C4-2B (cell line): ENCODE measurements around the gene TNFRSF8.
"Not testable (repeated sequence)": the region's sequence is repeated elsewhere in the genome, so short reads cannot be mapped to it uniquely, and the experiment has no call there.

ENCODE experiments used
- H3K27ac ChIP-seq: fragments of 450-650 bp; 2 replicates; pipeline ENCODE4 v1.5.1; 2017
- ZFX ChIP-seq: fragments of 450-650 bp; IDR thresholded peaks from 2 replicates; pipeline ENCODE4 v1.6.1; 2017
- TF ChIP-seq, protein P1 (sequence below): fragments of 450-650 bp; conservative IDR thresholded peaks from 2 replicates; pipeline ENCODE4 v1.5.1; 2017; ENCODE audit warnings: mild to moderate bottlenecking

Gene TNFRSF8

DNA sequence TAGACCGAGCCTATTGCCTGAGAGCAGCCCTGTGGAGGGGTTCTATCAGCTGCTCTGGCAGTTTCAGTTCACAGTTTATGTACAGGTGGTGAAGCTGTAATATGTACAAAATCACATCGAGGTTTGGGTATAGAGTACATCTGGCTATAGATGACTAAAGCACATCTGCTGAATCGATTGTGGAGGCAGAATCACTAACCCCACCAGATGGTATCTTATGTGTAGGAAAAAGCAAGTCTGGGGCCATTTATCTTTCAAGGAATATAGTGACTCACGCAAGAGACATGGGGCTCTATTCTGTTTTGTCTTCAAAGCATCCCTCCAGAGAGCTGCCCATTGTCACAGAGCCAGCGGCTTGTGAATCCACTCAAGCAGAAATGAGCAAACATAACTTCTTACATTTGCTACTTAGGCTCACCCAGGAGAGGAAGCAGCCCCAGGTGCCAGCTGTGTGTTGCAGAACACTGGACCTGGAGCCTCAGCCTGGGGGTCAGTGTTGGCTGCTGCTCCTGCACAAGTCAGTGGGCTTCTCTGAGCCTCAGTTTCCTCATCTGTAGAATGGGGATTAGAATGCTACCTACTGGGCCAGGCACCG lies 22.5 kb upstream of the TNFRSF8 start:
- no peak overlapping the region for H3K27ac ChIP-seq
- TF ChIP-seq, protein P1, sequence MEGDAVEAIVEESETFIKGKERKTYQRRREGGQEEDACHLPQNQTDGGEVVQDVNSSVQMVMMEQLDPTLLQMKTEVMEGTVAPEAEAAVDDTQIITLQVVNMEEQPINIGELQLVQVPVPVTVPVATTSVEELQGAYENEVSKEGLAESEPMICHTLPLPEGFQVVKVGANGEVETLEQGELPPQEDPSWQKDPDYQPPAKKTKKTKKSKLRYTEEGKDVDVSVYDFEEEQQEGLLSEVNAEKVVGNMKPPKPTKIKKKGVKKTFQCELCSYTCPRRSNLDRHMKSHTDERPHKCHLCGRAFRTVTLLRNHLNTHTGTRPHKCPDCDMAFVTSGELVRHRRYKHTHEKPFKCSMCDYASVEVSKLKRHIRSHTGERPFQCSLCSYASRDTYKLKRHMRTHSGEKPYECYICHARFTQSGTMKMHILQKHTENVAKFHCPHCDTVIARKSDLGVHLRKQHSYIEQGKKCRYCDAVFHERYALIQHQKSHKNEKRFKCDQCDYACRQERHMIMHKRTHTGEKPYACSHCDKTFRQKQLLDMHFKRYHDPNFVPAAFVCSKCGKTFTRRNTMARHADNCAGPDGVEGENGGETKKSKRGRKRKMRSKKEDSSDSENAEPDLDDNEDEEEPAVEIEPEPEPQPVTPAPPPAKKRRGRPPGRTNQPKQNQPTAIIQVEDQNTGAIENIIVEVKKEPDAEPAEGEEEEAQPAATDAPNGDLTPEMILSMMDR, result no peak
- no peak for TF ChIP-seq ZFX

DNA sequence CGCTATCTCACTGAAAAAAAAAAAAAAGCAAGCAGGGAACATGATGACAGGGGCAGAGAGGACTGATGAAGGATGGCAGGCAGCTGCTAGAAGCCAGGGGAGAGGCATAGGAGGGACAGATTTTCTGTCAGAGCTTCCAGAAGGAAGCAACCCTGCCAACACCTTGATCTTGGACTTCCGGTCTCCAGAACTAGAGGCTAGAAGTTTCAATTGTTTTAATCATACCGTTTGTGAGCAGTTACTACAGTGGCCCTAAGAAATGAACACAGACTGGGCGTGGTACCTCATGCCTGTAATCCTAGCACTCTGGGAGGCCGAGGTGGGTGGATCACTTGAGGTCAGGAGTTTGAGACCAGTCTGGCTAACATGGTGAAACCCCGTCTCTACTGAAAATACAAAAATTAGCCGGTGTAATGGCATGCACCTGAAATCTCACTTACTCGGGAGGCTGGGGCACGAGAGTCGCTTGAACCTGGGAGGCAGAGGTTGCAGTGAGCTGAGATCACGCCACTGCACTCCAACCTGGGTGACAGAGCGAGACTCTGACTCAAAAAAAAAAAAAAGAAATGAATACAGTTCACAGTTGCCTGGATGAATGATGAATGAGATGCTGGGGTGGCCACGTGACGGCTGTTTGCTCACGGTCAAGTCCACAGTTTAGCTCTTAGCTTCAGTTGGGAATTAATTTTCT lies 18.8 kb upstream of the TNFRSF8 start:
- not testable (repeated sequence) for H3K27ac ChIP-seq

DNA sequence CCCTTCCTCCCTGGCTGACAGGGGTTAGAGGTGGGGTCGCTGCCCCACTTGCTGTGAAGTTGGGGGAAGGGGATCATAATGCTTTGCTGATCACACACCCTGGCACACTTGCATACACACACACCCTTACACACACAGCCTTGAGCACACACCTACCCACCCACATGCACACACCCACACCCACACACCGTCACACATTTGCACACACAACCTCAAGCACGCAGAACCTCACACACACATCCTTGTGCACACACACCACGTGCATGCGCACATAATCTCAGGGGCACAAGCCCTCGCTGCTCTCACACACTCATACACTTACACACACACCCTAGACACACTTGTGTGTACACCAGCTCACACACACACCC lies 16.4 kb upstream of the TNFRSF8 start:
- no peak for TF ChIP-seq ZFX
- TF ChIP-seq, protein P1, result no peak
- H3K27ac ChIP-seq, result no peak overlapping the region

DNA sequence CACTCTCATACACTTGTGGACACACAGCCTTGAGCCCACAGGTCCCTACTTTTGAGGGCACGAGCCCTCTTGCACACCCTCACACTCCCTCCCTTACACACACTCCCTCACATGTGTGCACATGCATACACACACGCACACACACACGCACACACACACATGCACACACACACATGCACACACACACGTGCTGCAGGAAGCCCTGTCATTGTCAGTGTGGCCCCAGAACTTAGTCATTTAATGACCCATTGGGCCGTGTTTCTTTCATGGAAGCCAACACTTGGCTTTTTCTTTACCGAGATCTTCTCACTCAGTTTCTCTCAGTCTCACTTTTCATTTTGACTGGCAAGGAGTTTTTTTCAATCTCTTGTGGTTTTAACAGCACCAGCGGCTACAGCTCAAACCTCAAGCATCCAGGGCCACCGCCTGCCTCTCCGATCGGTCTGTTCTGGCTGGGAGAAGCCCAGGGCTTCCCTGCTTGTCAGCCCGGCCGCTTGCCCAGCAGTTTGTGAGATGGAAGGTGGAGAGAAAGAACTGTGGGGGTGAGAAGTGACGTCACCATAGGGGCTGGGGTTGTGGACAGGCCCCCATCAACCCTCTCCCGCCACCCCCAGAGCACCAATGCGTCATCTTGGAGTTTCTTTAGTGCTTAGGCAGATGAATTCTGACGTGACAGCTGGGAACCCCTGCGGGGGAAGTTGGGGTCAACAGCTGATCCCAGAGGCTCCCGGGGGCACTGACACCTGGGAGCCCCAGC lies 15.8 kb upstream of the TNFRSF8 start:
- no peak overlapping the region for H3K27ac ChIP-seq
- TF ChIP-seq ZFX, result no peak
- TF ChIP-seq, protein P1, result no peak

DNA sequence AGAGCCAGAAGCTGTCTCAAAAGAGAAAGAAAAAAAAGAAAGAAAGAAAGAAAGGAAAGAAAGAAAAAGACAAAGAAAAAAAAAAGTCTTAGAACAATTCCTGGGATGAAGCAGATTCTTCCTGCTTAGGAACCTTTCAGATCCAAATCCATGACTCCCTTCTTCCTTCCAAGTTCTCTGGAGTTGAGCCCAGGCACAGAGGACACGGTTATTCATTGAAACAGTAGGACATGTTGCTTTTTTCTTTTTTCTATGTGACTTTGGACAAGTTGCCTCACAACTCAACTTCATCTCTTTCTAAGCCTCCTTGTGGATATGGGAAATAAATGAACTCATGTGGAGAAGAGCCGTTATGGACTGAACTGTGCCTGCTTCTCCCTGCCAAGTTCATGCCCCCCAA lies 14.7 kb upstream of the TNFRSF8 start:
- H3K27ac ChIP-seq, result no peak overlapping the region
- no peak for TF ChIP-seq ZFX
- TF ChIP-seq, protein P1, result no peak

DNA sequence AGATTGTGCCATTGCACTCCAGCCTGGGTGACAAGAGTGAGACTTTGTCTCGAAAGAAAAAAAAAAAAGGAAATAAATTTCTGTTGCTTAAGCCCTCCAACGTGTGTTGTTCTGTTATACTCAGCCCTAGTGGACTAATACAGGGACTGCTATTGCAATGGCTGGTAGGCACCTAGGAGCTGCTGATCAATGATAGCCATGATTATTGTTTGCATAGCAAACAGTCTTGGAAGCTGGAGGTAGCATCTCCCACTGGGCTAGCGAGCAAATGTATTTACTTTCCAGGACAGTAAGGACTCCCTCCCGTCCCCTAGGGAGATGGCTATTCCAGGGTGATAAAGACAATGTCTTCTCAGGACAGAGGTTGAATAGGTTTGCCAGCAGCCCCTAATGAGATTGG lies 13.5 kb upstream of the TNFRSF8 start:
- no peak for TF ChIP-seq ZFX
- H3K27ac ChIP-seq, result peak overlapping the region; percentile 45

DNA sequence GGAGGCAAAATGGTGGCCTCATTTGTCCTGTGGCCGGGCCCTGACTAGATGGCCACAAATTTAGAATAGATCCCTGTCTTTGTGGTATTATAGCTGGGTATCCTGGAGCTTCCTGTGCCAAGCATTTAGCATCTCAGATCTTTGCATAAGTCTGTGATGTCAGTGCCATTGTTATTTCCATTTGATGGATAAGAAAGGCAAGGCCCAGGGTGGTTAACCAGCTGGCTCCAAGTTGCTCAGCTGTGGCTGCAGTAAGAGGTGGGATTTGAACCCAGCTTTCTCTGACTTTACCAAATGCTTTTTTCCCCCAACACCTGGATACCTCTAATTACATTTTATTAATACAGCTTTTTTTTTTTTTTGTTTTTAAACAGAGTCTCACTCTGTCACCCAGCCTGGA lies 11.7 kb upstream of the TNFRSF8 start:
- TF ChIP-seq ZFX, result no peak
- TF ChIP-seq, protein P1, result no peak

DNA sequence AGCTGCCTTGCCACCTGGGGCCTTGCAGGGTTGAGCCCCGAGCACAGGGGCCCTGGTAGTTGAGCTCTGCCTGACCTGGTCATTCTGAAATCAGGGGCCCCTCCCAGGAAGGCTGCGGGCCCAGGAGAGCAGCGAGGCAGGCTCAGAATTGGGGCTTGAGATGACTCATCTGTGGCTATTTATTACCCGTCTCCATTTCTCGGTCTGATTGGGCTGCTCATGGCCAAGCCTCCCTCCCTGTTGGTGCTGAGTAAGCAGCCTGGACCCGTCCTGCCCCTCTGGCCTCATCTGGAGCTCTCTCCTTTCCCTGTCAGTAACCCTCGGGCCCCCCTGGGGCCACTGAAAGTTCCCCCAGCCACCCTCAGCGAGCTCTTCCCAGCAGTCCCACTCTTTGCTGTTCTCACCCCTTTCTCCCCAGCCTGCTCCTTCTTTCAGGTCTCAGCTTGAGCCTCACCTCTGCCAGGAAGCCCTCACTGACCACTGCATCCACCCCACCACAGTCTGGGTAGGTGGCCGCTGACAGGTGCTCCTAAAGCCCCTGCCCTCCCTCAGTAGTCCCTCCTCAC lies 11.0 kb upstream of the TNFRSF8 start:
- no peak overlapping the region for H3K27ac ChIP-seq
- no peak for TF ChIP-seq ZFX
- TF ChIP-seq, protein P1, result no peak

More for the DNA sequence above, 11.7 kb upstream of the TNFRSF8 start:
- no peak overlapping the region for H3K27ac ChIP-seq
